ENCODE measurements around the gene HECTD4. TPM values are rescaled to one million over a fixed set of nuclear protein-coding genes. Genes with fewer than 3 reads are reported as not detected.

Gene HECTD4
- total RNA-seq, 2 donors from 2014 or later: 46.6 to 48.2 TPM

GRCh38 chr12:112325622-112326207 lies 56.5 kb downstream of the HECTD4 start:
- no peak overlapping the region for H3K4me3 Mint-ChIP-seq
- Histone ChIP-seq H3K4me1 (ENCODE audit: control insufficient read depth, insufficient read depth, low read length) (no peaks in the 10 kb centered on the region), H3K4me3 (ENCODE audit: low read length) (no peak overlapping the region), H3K9me3 (ENCODE audit: control insufficient read depth, low read length) (no peaks in the 10 kb centered on the region), H3K9ac (ENCODE audit: extremely low read depth, low read length, poor library complexity, severe bottlenecking) (no peak overlapping the region), H3K27me3 (ENCODE audit: control insufficient read depth, insufficient read depth, low read length, poor library complexity, severe bottlenecking) (no peaks in the 10 kb centered on the region), H3K36me3 (ENCODE audit: control insufficient read depth, insufficient read depth, low read length) (no peaks in the 10 kb centered on the region), H3K27ac (ENCODE audit: low read depth, low read length) (no peak overlapping the region)
- no peaks in the 10 kb centered on the region for H3K36me3 Mint-ChIP-seq (ENCODE audit: low read depth)
- peaks cover 18% of the 10 kb centered on the region for H3K4me1 Mint-ChIP-seq
- DNase-seq: no peak
- no peak overlapping the region for H3K27ac Mint-ChIP-seq
- no peak for TF ChIP-seq CTCF (conservative IDR thresholded peaks at IDR 0.05)
- WGBS, 2 experiments (ENCODE audit: insufficient coverage in 1 of 2, insufficient read length in 1 of 2): 92 to 94% methylated on average over 6 to 7 of the region's 7 CpGs
- H3K9me3 Mint-ChIP-seq: no peaks in the 10 kb centered on the region
- no peaks in the 10 kb centered on the region for H3K27me3 Mint-ChIP-seq (ENCODE audit: insufficient read depth)

- no peaks in the 10 kb centered on the region for H3K4me1 ChIP-seq (ENCODE audit: control insufficient read depth, insufficient read depth, low read length)
- Mint-ChIP-seq H3K27ac (no peak overlapping the region), H3K36me3 (ENCODE audit: low read depth) (no peaks in the 10 kb centered on the region), H3K27me3 (ENCODE audit: insufficient read depth) (no peaks in the 10 kb centered on the region), H3K4me1 (peaks cover 18% of the 10 kb centered on the region), H3K9me3 (no peaks in the 10 kb centered on the region), H3K4me3 (no peak overlapping the region)
- H3K4me3 ChIP-seq (ENCODE audit: low read length): no peak overlapping the region
- H3K9ac ChIP-seq (ENCODE audit: extremely low read depth, low read length, poor library complexity, severe bottlenecking): no peak overlapping the region
- DNase-seq: no peak
- WGBS, 2 experiments (ENCODE audit: insufficient coverage in 1 of 2, insufficient read length in 1 of 2): 100% methylated on average over 1 of the region's 1 CpG
- H3K9me3 ChIP-seq (ENCODE audit: control insufficient read depth, low read length): no peaks in the 10 kb centered on the region
- H3K36me3 ChIP-seq (ENCODE audit: control insufficient read depth, insufficient read depth, low read length): no peaks in the 10 kb centered on the region
- no peak overlapping the region for H3K27ac ChIP-seq (ENCODE audit: low read depth, low read length)
- no peak for TF ChIP-seq CTCF (conservative IDR thresholded peaks at IDR 0.05)
- no peaks in the 10 kb centered on the region for H3K27me3 ChIP-seq (ENCODE audit: control insufficient read depth, insufficient read depth, low read length, poor library complexity, severe bottlenecking)
Observed at GRCh38 chr12:112325157-112325556, 57.1 kb downstream of the HECTD4 start.

DNA sequence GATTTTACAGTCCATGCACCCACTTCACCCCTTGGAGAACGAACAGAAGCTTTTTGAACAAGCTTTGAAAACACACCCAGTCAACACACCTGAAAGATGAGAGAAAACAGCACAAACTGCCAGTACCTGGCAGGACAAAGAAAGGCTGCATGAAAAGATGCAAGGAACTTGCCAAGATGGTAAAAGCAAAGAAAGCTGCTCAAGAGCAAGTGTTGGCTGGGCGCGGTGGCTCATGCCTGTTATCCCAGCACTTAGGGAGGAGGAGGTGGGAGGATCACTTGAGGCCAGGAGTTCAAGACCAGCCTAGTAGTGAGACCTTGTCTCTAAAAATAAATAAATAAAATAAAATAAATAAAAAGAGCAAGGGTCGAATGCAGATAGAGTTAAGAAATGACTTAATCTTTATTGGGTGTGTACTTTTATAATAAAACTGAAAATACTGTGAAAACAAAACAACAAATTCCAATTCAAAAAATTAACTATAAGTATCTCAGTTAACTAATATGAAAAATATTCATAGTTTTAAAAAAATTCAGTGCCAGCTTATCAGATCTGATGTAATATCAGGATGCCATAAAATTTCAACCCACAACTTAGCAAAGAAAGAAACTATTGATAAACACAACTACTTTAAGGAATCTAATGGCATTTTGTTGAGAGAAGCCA lies 59.2 kb downstream of the HECTD4 start:
- Mint-ChIP-seq H3K4me1 (peaks cover 18% of the 10 kb centered on the region), H3K4me3 (no peak overlapping the region), H3K27ac (peak overlapping the region; percentile 62), H3K27me3 (ENCODE audit: insufficient read depth) (no peaks in the 10 kb centered on the region), H3K36me3 (ENCODE audit: low read depth) (peaks cover 5% of the 10 kb centered on the region), H3K9me3 (no peaks in the 10 kb centered on the region)
- TF ChIP-seq CTCF (conservative IDR thresholded peaks at IDR 0.05): no peak
- WGBS, 2 experiments (ENCODE audit: insufficient coverage in 1 of 2, insufficient read length in 1 of 2): 88 to 92% methylated on average over 3 of the region's 4 CpGs
- Histone ChIP-seq H3K4me3 (ENCODE audit: low read length) (no peak overlapping the region), H3K9me3 (ENCODE audit: control insufficient read depth, low read length) (no peaks in the 10 kb centered on the region), H3K27ac (ENCODE audit: low read depth, low read length) (no peak overlapping the region), H3K36me3 (ENCODE audit: control insufficient read depth, insufficient read depth, low read length) (peaks cover 12% of the 10 kb centered on the region), H3K4me1 (ENCODE audit: control insufficient read depth, insufficient read depth, low read length) (no peaks in the 10 kb centered on the region), H3K27me3 (ENCODE audit: control insufficient read depth, insufficient read depth, low read length, poor library complexity, severe bottlenecking) (no peaks in the 10 kb centered on the region), H3K9ac (ENCODE audit: extremely low read depth, low read length, poor library complexity, severe bottlenecking) (no peak overlapping the region)
- DNase-seq: peak; percentile 70

Data from endodermal cell (in vitro differentiated cells).